CD14-positive monocyte (primary cell): ENCODE data around the gene LRBA. TPM values are rescaled to one million over a fixed set of nuclear protein-coding genes. Genes with fewer than 3 reads are reported as not detected.

Source experiments
- DNase-seq, 3 donors: peaks; one replicate each; pipeline ENCODE4 v3.0.0-alpha.2; 2011 to 2022
- H2AFZ ChIP-seq: 2 replicates; pipeline ENCODE4 v1.6.0; 2012; ENCODE audit warnings: mild to moderate bottlenecking, low read depth, low read length, inconsistent platforms; ENCODE audit not compliant: insufficient read depth, poor library complexity, severe bottlenecking
- H3K27ac ChIP-seq, 2 donors: 1 replicate in 1 of 2; 2 replicates in 1 of 2; pipeline ENCODE4 v1.5.1; 2012 to 2013; ENCODE audit warnings: low read length in 2 of 2, control low read depth in 1 of 2, inconsistent platforms in 1 of 2, low read depth in 1 of 2, mild to moderate bottlenecking in 1 of 2
- H3K27me3 ChIP-seq, 2 donors: one replicate each; pipeline versions ENCODE4 v1.6.0 to v1.6.1; 2011 to 2013; ENCODE audit warnings: low read length in 2 of 2; ENCODE audit not compliant: control insufficient read depth in 2 of 2, insufficient read depth in 2 of 2
- H3K36me3 ChIP-seq, 2 donors: replicated peaks in 1 of 2; 1 replicate in 1 of 2; 2 replicates in 1 of 2; pipeline versions ENCODE4 v1.5.1 to v1.6.1; 2012 to 2013; ENCODE audit warnings: low read length in 2 of 2, control low read depth in 1 of 2, inconsistent platforms in 1 of 2, mild to moderate bottlenecking in 1 of 2; ENCODE audit not compliant: insufficient read depth in 2 of 2, control insufficient read depth in 1 of 2
- H3K4me1 ChIP-seq, 2 donors: 1 replicate in 1 of 2; 2 replicates in 1 of 2; pipeline versions ENCODE4 v1.5.1 to v1.6.1; 2012 to 2013; ENCODE audit warnings: low read length in 2 of 2, control low read depth in 1 of 2, inconsistent platforms in 1 of 2, mild to moderate bottlenecking in 1 of 2, moderate library complexity in 1 of 2; ENCODE audit not compliant: insufficient read depth in 2 of 2, control insufficient read depth in 1 of 2
- H3K4me2 ChIP-seq: replicated peaks from 2 replicates; pipeline ENCODE3; 2012; ENCODE audit warnings: low read length, moderate library complexity, mild to moderate bottlenecking; ENCODE audit not compliant: poor library complexity, severe bottlenecking; ENCODE audit errors: extremely low read depth
- H3K4me3 ChIP-seq, 3 experiments: fragments of 200-600 bp in 1 of 3; sonication (generic) in 1 of 3; replicated peaks in 1 of 3; 1 replicate in 2 of 3; 2 replicates in 1 of 3; pipeline ENCODE4 v1.5.1; 2011 to 2013; ENCODE audit warnings: low read length in 3 of 3, mild to moderate bottlenecking in 3 of 3, control low read depth in 2 of 3, low read depth in 2 of 3, inconsistent platforms in 1 of 3, moderate library complexity in 1 of 3
- H3K79me2 ChIP-seq: 2 replicates; pipeline ENCODE4 v1.6.0; 2012; ENCODE audit warnings: mild to moderate bottlenecking, control low read depth, inconsistent platforms, low read length, moderate library complexity; ENCODE audit not compliant: insufficient read depth
- H3K9ac ChIP-seq: 2 replicates; pipeline ENCODE4 v1.6.0; 2017; ENCODE audit warnings: low read length, mild to moderate bottlenecking; ENCODE audit not compliant: insufficient read depth, poor library complexity, severe bottlenecking
- H3K9me3 ChIP-seq, 2 donors: replicated peaks in 1 of 2; 1 replicate in 1 of 2; 2 replicates in 1 of 2; pipeline versions ENCODE4 v1.5.1 to v1.6.1; 2012 to 2013; ENCODE audit warnings: low read length in 2 of 2, control low read depth in 1 of 2; ENCODE audit not compliant: control insufficient read depth in 1 of 2, insufficient read depth in 1 of 2
- H4K20me1 ChIP-seq: 2 replicates; pipeline ENCODE4 v1.6.0; 2012; ENCODE audit warnings: mild to moderate bottlenecking, low read length, control low read depth, moderate library complexity; ENCODE audit not compliant: insufficient read depth
- H3K27ac Mint-ChIP-seq, 7 donors: one replicate each; pipeline ENCODE4 v1.8.0; 2020; ENCODE audit warnings: mild to moderate bottlenecking in 7 of 7, mixed read lengths in 7 of 7, moderate library complexity in 6 of 7, inconsistent platforms in 2 of 7
- H3K27me3 Mint-ChIP-seq, 3 donors: one replicate each; pipeline ENCODE4 v1.8.0; 2021 to 2022; ENCODE audit warnings: low read depth in 3 of 3, mild to moderate bottlenecking in 3 of 3, mixed read lengths in 3 of 3, moderate library complexity in 3 of 3, inconsistent platforms in 1 of 3
- H3K36me3 Mint-ChIP-seq, 2 donors: one replicate each; pipeline ENCODE4 v1.8.0; 2020; ENCODE audit warnings: mixed read lengths in 2 of 2, inconsistent platforms in 1 of 2, mild to moderate bottlenecking in 1 of 2
- H3K4me1 Mint-ChIP-seq: one replicate; pipeline ENCODE4 v1.8.0; 2020; ENCODE audit warnings: mild to moderate bottlenecking, mixed read lengths
- H3K4me3 Mint-ChIP-seq, 2 donors: one replicate each; pipeline ENCODE4 v1.8.0; 2020; ENCODE audit warnings: mild to moderate bottlenecking in 2 of 2, mixed read lengths in 2 of 2, moderate library complexity in 1 of 2
- H3K9me3 Mint-ChIP-seq, 7 donors: one replicate each; pipeline ENCODE4 v1.8.0; 2020 to 2022; ENCODE audit warnings: mixed read lengths in 7 of 7, mild to moderate bottlenecking in 6 of 7, moderate library complexity in 6 of 7, inconsistent platforms in 2 of 7
- WGBS: methylation state at CpG from one replicate; pipeline ENCODE4 v1.1.5; 2013; ENCODE audit warnings: missing lambda C conversion rate; ENCODE audit not compliant: insufficient coverage; 5-methylcytosine and 5-hydroxymethylcytosine counted together
- intact Hi-C, 2 donors: fragments of 100-400 bp; cut with micrococcal nuclease; formaldehyde crosslinking; loops; one replicate each; pipeline versions ENCODE4 v1.15.0 to v1.15.1; 2023
- polyA plus RNA-seq, 3 donors: library from polyadenylated mRNA; depleted of rRNA in 1 of 3; unstranded in 2 of 3; stranded (reverse) in 1 of 3; fragments of 300-500 nt in 2 of 3; fragments of >200 nt in 1 of 3; fragmentation: Illumina TruSeq in 2 of 3; gene quantifications; 1 replicate in 2 of 3; 2 replicates in 1 of 3; pipeline ENCODE4 v1.2.3, GENCODE V29; 2012 to 2021
- TF ChIP-seq, protein P1 (sequence below): fragments of 200-600 bp; IDR thresholded peaks from one replicate; pipeline ENCODE4 v1.8.0; 2022; ENCODE audit warnings: antibody characterized with exemption, mild to moderate bottlenecking

Gene LRBA
- polyA plus RNA-seq, 3 donors: 1.5 to 5.5 (median 4.4) TPM

DNA sequence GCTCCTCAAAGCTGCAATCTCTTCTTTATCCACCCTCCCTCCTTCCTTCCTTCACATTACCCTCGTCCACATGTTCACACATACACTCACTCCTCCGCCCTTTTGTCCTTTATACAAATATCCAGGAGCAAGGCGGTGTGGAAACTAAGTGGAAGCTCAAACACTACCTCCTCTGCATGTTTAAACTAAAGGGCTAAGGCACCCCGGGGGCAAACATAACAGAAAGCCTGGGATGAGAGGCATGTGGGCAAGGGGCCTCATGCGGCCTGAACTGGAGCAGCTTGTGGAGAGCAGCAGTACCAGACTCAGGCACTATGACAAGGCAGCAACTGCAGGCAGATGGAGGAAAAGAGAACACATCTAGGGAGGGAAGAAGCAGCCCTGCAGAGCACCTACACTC, 423.7 kb downstream of the LRBA start:
- peaks cover 2 to 7% of the 10 kb centered on the region in 2 donors for H3K36me3 Mint-ChIP-seq
- H3K4me3 Mint-ChIP-seq: no peak overlapping the region
- no peak overlapping the region for H3K27ac ChIP-seq
- no peak overlapping the region for H3K9ac ChIP-seq
- no peaks in the 10 kb centered on the region for H3K36me3 ChIP-seq
- no peaks in the 10 kb centered on the region for H3K4me1 Mint-ChIP-seq
- no peak overlapping the region for H3K4me2 ChIP-seq
- H3K27ac Mint-ChIP-seq: no peak overlapping the region
- no peak overlapping the region for H2AFZ ChIP-seq
- no peak for DNase-seq
- H3K4me1 ChIP-seq: no peaks in the 10 kb centered on the region
- 90% methylated on average over 2 of the region's 5 CpGs for WGBS
- TF ChIP-seq, protein P1, sequence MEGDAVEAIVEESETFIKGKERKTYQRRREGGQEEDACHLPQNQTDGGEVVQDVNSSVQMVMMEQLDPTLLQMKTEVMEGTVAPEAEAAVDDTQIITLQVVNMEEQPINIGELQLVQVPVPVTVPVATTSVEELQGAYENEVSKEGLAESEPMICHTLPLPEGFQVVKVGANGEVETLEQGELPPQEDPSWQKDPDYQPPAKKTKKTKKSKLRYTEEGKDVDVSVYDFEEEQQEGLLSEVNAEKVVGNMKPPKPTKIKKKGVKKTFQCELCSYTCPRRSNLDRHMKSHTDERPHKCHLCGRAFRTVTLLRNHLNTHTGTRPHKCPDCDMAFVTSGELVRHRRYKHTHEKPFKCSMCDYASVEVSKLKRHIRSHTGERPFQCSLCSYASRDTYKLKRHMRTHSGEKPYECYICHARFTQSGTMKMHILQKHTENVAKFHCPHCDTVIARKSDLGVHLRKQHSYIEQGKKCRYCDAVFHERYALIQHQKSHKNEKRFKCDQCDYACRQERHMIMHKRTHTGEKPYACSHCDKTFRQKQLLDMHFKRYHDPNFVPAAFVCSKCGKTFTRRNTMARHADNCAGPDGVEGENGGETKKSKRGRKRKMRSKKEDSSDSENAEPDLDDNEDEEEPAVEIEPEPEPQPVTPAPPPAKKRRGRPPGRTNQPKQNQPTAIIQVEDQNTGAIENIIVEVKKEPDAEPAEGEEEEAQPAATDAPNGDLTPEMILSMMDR: no peak
- no peaks in the 10 kb centered on the region for H3K9me3 Mint-ChIP-seq
- no peak overlapping the region for H3K4me3 ChIP-seq
- no peaks in the 10 kb centered on the region for H3K79me2 ChIP-seq
- H3K9me3 ChIP-seq: no peaks in the 10 kb centered on the region
- H3K27me3 Mint-ChIP-seq: no peaks in the 10 kb centered on the region
- intact Hi-C loops: no loop called here
- H4K20me1 ChIP-seq: no peaks in the 10 kb centered on the region
- no peaks in the 10 kb centered on the region for H3K27me3 ChIP-seq

DNA sequence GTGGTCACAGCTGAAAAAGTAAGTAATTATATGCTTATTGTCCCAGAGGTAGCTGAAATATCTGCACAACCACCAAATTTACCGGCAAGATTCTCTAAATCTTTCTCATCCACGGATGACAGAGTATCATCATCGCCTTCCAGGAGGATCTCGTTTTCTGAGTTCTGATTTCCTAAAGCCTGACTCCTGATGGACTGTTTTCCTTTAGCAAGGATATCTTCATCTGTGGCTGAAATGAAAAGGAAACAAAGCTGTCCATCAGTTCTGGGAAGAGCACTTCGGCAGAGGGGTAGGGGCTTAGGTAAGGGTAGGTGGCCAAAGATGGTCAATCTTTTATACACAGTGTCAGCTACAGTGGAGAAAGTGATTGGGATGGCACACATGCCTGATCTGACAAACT, 424.5 kb downstream of the LRBA start:
- Histone ChIP-seq H3K36me3 (no peaks in the 10 kb centered on the region), H3K9me3 (no peaks in the 10 kb centered on the region), H3K4me1 (no peaks in the 10 kb centered on the region), H3K4me3 (no peak overlapping the region), H3K79me2 (no peaks in the 10 kb centered on the region), H2AFZ (no peak overlapping the region), H3K9ac (no peak overlapping the region), H3K4me2 (no peak overlapping the region), H3K27ac (no peak overlapping the region), H3K27me3 (no peaks in the 10 kb centered on the region), H4K20me1 (no peaks in the 10 kb centered on the region)
- Mint-ChIP-seq H3K4me3 (no peak overlapping the region), H3K36me3 (peaks cover 4 to 11% of the 10 kb centered on the region in 2 donors), H3K4me1 (no peaks in the 10 kb centered on the region), H3K27ac (no peak overlapping the region), H3K9me3 (no peaks in the 10 kb centered on the region), H3K27me3 (no peaks in the 10 kb centered on the region)
- intact Hi-C loops: no loop called here
- WGBS: 100% methylated on average over 3 of the region's 5 CpGs
- TF ChIP-seq, protein P1: no peak
- no peak for DNase-seq
